ENCODE data around the gene GHR.

Gene GHR

GRCh38 chr5:42423285-42424165 is at the start of gene GHR:
Gene GHR (plus strand): TSS chr5:42423439. CDS start chr5:42565875, 142,436 bp downstream.
- peak; percentile 80 for DNase-seq

- no peak for DNase-seq
These were observed 48.5 kb upstream of the GHR start for GRCh38 chr5:42374679-42375273.

GRCh38 chr5:42377496-42377895 is 45.7 kb upstream of the GHR start:
- DNase-seq, result no peak

GRCh38 chr5:42381973-42382372 is 41.3 kb upstream of the GHR start:
- no peak for DNase-seq

GRCh38 chr5:42387563-42387962 is 35.7 kb upstream of the GHR start:
- DNase-seq, result no peak

- DNase-seq, result no peak
These were observed 33.1 kb upstream of the GHR start for GRCh38 chr5:42390115-42390514.

GRCh38 chr5:42392917-42393316 is 30.3 kb upstream of the GHR start:
- no peak for DNase-seq

GRCh38 chr5:42396111-42396510 is 27.1 kb upstream of the GHR start:
- no peak for DNase-seq

GRCh38 chr5:42397267-42397666 is 26.0 kb upstream of the GHR start:
- DNase-seq, result no peak

- no peak for DNase-seq
These were observed 23.5 kb upstream of the GHR start for GRCh38 chr5:42399702-42400101.

GRCh38 chr5:42400474-42400873 is 22.8 kb upstream of the GHR start:
- no peak for DNase-seq

- no peak for DNase-seq
These were observed 20.0 kb upstream of the GHR start for GRCh38 chr5:42403236-42403635.

GRCh38 chr5:42404366-42404765 is 18.9 kb upstream of the GHR start:
- no peak for DNase-seq

GRCh38 chr5:42419294-42419693 is 3.9 kb upstream of the GHR start:
- DNase-seq, result no peak

- no peak for DNase-seq
These were observed 471 bp upstream of the GHR start for GRCh38 chr5:42422656-42423280.

- DNase-seq, result no peak
These were observed 2.8 kb downstream of the GHR start for GRCh38 chr5:42426016-42426415.

- no peak for DNase-seq
These were observed 6.5 kb downstream of the GHR start for GRCh38 chr5:42429694-42430093.

GRCh38 chr5:42434047-42434724 is 10.9 kb downstream of the GHR start:
- DNase-seq, result no peak

GRCh38 chr5:42436051-42436450 is 12.8 kb downstream of the GHR start:
- DNase-seq, result no peak

GRCh38 chr5:42454216-42454995 is 31.2 kb downstream of the GHR start:
- DNase-seq, result no peak

GRCh38 chr5:42461033-42461432 is 37.8 kb downstream of the GHR start:
- DNase-seq, result no peak

GRCh38 chr5:42461507-42461906 is 38.3 kb downstream of the GHR start:
- DNase-seq, result no peak

- no peak for DNase-seq
These were observed 38.8 kb downstream of the GHR start for GRCh38 chr5:42462083-42462482.
